ENCODE data around the gene JADE2.
A peak's percentile ranks its signal among the peaks of the same experiment; 100 is the strongest.
"Not testable (repeated sequence)": the region's sequence is repeated elsewhere in the genome, so short reads cannot be mapped to it uniquely, and the experiment has no call there.

Gene JADE2

DNA sequence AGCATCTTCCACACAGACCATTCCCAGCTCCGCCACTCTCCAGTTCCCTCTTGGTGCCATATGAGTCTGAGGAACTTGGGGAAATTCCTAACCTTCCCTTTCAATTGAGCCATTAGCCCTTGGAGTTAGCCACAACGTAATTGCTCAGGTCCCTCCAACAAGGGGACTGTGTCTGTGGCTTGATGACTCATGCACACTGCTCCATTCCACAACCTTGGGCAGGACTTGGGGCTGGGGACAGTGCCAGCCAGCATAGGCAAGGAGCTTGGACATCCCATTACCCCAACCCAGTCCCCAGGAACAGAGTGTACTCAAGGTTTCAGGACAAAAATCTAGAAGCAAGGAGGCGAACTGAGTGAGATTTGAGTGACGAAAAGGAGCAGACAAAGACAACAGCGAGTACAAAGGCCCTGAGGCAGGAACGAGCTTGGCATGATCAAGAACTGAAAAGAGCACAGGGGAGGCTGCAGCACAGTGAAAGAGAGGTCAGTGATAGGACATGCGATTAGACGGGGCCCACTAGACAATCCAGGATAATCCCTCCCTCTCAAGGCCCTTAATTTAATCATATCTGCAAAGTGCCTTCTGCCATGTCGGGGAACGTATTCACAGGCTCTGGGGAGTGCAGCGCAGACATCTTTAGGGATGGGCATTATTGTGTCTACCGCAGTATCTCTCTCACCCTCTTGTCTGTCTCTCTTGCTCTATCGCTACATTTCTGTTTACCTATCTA lies 16.0 kb upstream of the JADE2 start:
- H3K4me3 ChIP-seq (ENCODE audit: low read depth, low read length), result no peak overlapping the region
- DNase-seq (ENCODE audit: low read depth), result no peak
- TF ChIP-seq CTCF (IDR thresholded peaks at IDR 0.05; ENCODE audit: insufficient read depth, low read depth, low read length, missing control alignments), result no peak

GRCh38 chr5:134510970-134511795 lies 14.3 kb upstream of the JADE2 start:
- peak; percentile 25 for DNase-seq (ENCODE audit: low read depth)
- H3K4me3 ChIP-seq (ENCODE audit: low read depth, low read length), result no peak overlapping the region
- no peak for TF ChIP-seq CTCF (IDR thresholded peaks at IDR 0.05; ENCODE audit: insufficient read depth, low read depth, low read length, missing control alignments)

- no peak overlapping the region for H3K4me3 ChIP-seq (ENCODE audit: low read depth, low read length)
- DNase-seq (ENCODE audit: low read depth), result no peak
- no peak for TF ChIP-seq CTCF (IDR thresholded peaks at IDR 0.05; ENCODE audit: insufficient read depth, low read depth, low read length, missing control alignments)
These were observed 13.4 kb upstream of the JADE2 start for GRCh38 chr5:134511796-134512660.

DNA sequence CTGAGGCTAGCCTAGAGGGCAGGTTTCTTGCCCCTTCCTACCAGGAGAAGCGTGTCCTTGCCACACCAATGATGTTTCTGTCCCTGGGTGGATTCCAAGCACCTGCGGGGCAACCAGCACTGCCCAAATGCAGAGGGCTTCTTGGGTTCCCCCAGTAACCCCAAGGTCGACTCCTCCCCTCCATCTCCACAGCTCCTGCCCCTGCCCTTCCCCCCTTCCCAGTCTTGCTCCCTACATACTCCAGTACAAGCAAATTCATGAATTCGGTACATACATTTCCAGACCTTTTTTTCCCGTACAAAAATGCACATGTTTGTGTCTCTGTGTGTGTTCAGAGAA lies 12.8 kb upstream of the JADE2 start:
- no peak for DNase-seq (ENCODE audit: low read depth)
- no peak overlapping the region for H3K4me3 ChIP-seq (ENCODE audit: low read depth, low read length)
- no peak for TF ChIP-seq CTCF (IDR thresholded peaks at IDR 0.05; ENCODE audit: insufficient read depth, low read depth, low read length, missing control alignments)

DNA sequence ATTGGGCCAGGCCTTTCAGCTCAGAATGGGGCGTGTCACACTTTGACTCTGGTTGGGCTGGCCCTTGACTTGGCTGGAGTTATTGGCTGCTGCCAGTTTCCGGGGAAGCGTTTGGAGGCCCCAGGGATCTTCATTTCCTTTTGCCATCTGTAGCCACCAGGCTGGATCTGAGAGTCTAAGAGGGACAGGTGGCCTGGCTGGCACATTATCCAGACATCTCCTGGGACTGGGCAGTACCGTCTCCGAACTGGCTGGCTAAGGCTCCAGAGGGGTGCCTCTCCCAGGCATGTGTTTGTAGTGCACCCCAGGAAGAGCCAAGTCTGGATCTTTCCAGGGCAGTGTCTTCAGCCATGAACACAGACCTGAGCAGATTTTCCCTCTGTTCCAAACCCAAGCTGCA lies 9.7 kb upstream of the JADE2 start:
- DNase-seq (ENCODE audit: low read depth), result no peak
- H3K4me3 ChIP-seq (ENCODE audit: low read depth, low read length), result no peak overlapping the region
- no peak for TF ChIP-seq CTCF (IDR thresholded peaks at IDR 0.05; ENCODE audit: insufficient read depth, low read depth, low read length, missing control alignments)

DNA sequence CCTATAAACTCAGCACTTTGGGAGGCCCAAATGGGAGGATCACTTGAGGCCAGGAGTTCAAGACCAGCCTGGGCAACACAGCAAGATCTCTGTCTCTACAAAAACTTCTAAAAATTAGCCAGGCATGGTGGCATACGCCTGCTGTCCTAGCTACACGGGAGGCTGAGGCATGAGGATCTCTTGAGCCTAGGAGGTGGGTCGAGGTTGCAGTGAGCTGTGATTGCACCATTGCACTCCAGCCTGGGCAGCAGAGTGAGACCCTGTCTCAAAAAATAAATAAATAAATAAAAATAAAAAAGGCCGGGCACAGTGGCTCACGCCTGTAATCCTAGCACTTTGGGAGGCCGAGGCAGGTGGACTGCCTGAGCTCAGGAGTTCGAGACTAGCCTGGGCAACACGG lies 8.5 kb upstream of the JADE2 start:
- not testable (repeated sequence) for DNase-seq (ENCODE audit: low read depth); H3K4me3 ChIP-seq (ENCODE audit: low read depth, low read length)

- TF ChIP-seq CTCF (IDR thresholded peaks at IDR 0.05; ENCODE audit: insufficient read depth, low read depth, low read length, missing control alignments), result no peak
- H3K4me3 ChIP-seq (ENCODE audit: low read depth, low read length), result no peak overlapping the region
- no peak for DNase-seq (ENCODE audit: low read depth)
These were observed 7.9 kb upstream of the JADE2 start for GRCh38 chr5:134517553-134517952.

Measured in GM12865 (cell line).